Measurements from ENCODE around the gene PIEZO2. TPM values are rescaled to one million over a fixed set of nuclear protein-coding genes. Genes with fewer than 3 reads are reported as not detected.

The PIEZO2 gene
- total RNA-seq, 6 donors from 2014 or later: 6.5 to 37.7 (median 7.8) TPM

- no peak for TF ChIP-seq POLR2A (IDR thresholded peaks at IDR 0.05)
- no peak for TF ChIP-seq CTCF (IDR thresholded peaks at IDR 0.05)
- TF ChIP-seq POLR2AphosphoS5 (IDR thresholded peaks at IDR 0.05): no peak
- no peak for TF ChIP-seq EP300 (IDR thresholded peaks at IDR 0.05)
- H3K9me3 ChIP-seq: no peaks in the 10 kb centered on the region
- DNase-seq: no peak
- no peak overlapping the region for H3K27ac ChIP-seq
- 69 to 76% methylated on average over 2 of the region's 2 CpGs for WGBS, 2 donors
- H3K27me3 ChIP-seq: no peaks in the 10 kb centered on the region
- no peaks in the 10 kb centered on the region for H3K4me1 ChIP-seq
- H3K4me3 ChIP-seq: no peak overlapping the region
- no peaks in the 10 kb centered on the region for H3K36me3 ChIP-seq
- ATAC-seq (ENCODE audit: low FRiP score in 2 of 2): no peak
Observed at GRCh38 chr18:10875811-10876210, 273.6 kb downstream of the PIEZO2 start.

- Histone ChIP-seq H3K27ac (no peak overlapping the region), H3K9me3 (no peaks in the 10 kb centered on the region), H3K27me3 (no peaks in the 10 kb centered on the region), H3K4me1 (no peaks in the 10 kb centered on the region), H3K36me3 (no peaks in the 10 kb centered on the region), H3K4me3 (no peak overlapping the region)
- WGBS, 2 donors: 80 to 89% methylated on average over 5 of the region's 5 CpGs
- ATAC-seq (ENCODE audit: low FRiP score in 2 of 2) (no peak), DNase-seq (no peak)
- TF ChIP-seq CTCF (IDR thresholded peaks at IDR 0.05) (no peak), POLR2A (IDR thresholded peaks at IDR 0.05) (no peak)
Observed at GRCh38 chr18:10872304-10872703, 277.1 kb downstream of the PIEZO2 start.

GRCh38 chr18:10864722-10865121 is 284.6 kb downstream of the PIEZO2 start:
- Histone ChIP-seq H3K36me3 (no peaks in the 10 kb centered on the region), H3K9me3 (no peaks in the 10 kb centered on the region), H3K4me3 (no peak overlapping the region), H3K27ac (no peak overlapping the region), H3K4me1 (no peaks in the 10 kb centered on the region), H3K27me3 (no peaks in the 10 kb centered on the region)
- DNase-seq: no peak
- ATAC-seq (ENCODE audit: low FRiP score in 2 of 2): no peak
- TF ChIP-seq CTCF (IDR thresholded peaks at IDR 0.05): no peak
- TF ChIP-seq EP300 (IDR thresholded peaks at IDR 0.05): no peak
- no peak for TF ChIP-seq POLR2A (IDR thresholded peaks at IDR 0.05)
- TF ChIP-seq POLR2AphosphoS5 (IDR thresholded peaks at IDR 0.05): no peak
- WGBS, 2 donors: 82 to 84% methylated on average over 5 of the region's 5 CpGs

GRCh38 chr18:10863026-10863425 is 286.3 kb downstream of the PIEZO2 start:
- no peak overlapping the region for H3K4me3 ChIP-seq
- 69 to 75% methylated on average over 2 of the region's 2 CpGs for WGBS, 2 donors
- DNase-seq: no peak
- no peak for ATAC-seq (ENCODE audit: low FRiP score in 2 of 2)
- no peaks in the 10 kb centered on the region for H3K36me3 ChIP-seq
- no peaks in the 10 kb centered on the region for H3K27me3 ChIP-seq
- TF ChIP-seq POLR2A (IDR thresholded peaks at IDR 0.05) (no peak), POLR2AphosphoS5 (IDR thresholded peaks at IDR 0.05) (no peak), CTCF (IDR thresholded peaks at IDR 0.05) (no peak), EP300 (IDR thresholded peaks at IDR 0.05) (no peak)
- no peak overlapping the region for H3K27ac ChIP-seq
- H3K9me3 ChIP-seq: no peaks in the 10 kb centered on the region
- H3K4me1 ChIP-seq: no peaks in the 10 kb centered on the region

GRCh38 chr18:10860928-10861327 is 288.4 kb downstream of the PIEZO2 start:
- Histone ChIP-seq H3K4me3 (no peak overlapping the region), H3K27me3 (no peaks in the 10 kb centered on the region), H3K9me3 (no peaks in the 10 kb centered on the region), H3K4me1 (no peaks in the 10 kb centered on the region), H3K27ac (no peak overlapping the region), H3K36me3 (no peaks in the 10 kb centered on the region)
- TF ChIP-seq EP300 (IDR thresholded peaks at IDR 0.05) (no peak), POLR2AphosphoS5 (IDR thresholded peaks at IDR 0.05) (no peak), CTCF (IDR thresholded peaks at IDR 0.05) (no peak), POLR2A (IDR thresholded peaks at IDR 0.05) (no peak)
- 56 to 73% methylated on average over 6 of the region's 6 CpGs for WGBS, 2 donors
- no peak for DNase-seq
- no peak for ATAC-seq (ENCODE audit: low FRiP score in 2 of 2)

All from upper lobe of left lung (tissue), 6 donors.